GM21423 (cell line): ENCODE data around the gene BDH1.
"Not testable (repeated sequence)": the region's sequence is repeated elsewhere in the genome, so short reads cannot be mapped to it uniquely, and the experiment has no call there.

Experiments used
- ATAC-seq: cut with Tn5 transposase; IDR thresholded peaks from one replicate; pipeline ENCODE4 v1.9.1; 2021; ENCODE audit warnings: mild to moderate bottlenecking, moderate library complexity; ENCODE audit not compliant: unreplicated experiment

BDH1 gene

DNA sequence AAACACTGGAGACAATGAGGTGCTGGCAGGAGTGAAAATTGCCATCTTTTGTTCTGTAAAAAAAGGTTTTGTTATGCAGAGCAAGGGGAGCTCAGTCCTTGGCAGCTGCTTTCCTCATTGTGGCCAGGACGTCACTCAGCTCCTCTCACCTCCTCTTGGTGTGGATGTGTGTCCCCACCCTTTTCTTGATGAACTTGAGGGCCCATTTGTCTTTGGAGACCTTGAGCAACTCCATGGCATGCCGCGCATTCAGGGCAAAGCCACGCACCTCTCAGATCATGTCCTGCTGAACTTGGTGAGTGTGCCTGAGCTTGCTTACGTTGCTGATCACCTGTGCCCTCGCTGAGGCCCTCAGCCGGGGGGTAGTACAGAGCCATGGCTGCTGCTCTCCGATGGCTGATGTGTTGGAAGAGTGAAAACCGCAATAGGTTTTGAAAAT lies 24.5 kb upstream of the BDH1 start:
- no peak for ATAC-seq

- ATAC-seq = no peak
These were observed 22.6 kb upstream of the BDH1 start for GRCh38 chr3:197578376-197578775.

DNA sequence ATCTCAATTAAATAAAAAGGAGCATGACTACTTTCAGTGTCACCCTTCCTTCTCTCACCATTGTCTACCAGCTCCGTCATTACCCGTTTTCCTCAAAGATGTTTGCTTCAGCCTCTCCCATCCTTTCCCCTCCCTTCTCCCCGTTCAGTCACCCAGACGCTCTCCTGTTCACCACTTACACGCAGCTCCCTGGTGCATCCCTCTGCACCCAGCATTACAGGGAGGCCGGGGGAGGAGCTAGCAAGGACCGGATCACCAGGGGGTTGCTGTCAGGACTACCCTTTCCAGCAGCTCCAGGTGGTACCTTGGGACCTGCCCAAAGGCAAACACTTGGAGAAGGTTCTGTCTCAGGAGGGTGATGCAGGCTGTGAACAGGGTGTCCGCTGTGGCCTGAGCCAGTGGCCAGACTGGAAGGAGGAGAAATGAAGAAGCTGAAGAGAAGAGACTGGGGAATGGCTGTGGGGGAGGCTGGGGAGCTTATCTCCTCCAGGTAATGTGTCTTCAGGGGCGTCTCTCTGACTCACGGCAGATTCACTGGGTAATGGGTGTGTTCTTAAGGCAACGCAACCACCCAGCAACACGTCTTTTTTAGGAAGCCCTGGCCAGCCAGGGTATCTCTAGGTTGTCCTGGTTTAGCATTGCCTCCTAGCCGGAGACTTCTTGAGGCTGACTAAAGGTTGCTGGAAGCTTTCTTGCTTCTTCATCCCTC lies 21.8 kb upstream of the BDH1 start:
- no peak for ATAC-seq

DNA sequence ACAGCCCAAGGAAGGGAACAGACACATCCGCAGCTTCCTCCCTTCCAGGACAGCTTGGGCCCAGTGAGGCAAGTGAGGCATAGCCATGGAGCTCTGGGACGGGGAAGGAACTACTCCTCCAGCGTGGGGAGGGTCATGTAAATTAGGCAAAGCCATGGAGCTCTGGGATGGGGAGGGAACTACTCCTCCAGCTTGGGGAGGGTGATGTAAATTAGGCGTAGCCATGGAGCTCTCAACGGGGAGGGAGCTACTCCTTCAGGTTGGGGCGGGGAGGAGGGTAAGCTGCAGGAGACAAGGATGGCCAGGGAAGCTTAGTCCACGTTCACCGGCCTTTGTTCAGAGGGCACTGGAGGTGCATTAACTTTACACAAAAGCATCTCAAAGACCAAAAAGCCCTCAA lies 21.1 kb upstream of the BDH1 start:
- ATAC-seq = no peak

DNA sequence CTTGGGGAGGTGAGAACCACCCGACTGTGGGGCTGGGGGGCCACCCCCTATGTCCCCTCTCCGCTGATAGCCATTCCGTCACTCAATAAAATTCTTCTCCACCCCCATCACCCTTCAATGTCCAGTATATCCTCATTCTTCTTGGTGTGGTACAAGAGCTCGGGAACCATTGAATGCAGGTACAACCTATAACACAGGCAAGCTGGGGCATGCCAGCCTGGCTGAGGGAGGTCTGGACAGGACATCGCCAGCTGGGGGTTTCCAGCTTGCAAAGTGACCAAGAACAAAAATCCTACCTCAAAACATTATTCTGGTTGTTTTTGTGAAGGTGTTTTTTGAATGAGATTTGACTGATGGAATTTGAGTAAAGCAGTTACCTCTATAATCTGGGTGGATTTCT lies 19.6 kb upstream of the BDH1 start:
- no peak for ATAC-seq

- ATAC-seq = not testable (repeated sequence)
These were observed 18.7 kb upstream of the BDH1 start for GRCh38 chr3:197574396-197574991.

- no peak for ATAC-seq
These were observed 17.4 kb upstream of the BDH1 start for GRCh38 chr3:197573048-197573767.

DNA sequence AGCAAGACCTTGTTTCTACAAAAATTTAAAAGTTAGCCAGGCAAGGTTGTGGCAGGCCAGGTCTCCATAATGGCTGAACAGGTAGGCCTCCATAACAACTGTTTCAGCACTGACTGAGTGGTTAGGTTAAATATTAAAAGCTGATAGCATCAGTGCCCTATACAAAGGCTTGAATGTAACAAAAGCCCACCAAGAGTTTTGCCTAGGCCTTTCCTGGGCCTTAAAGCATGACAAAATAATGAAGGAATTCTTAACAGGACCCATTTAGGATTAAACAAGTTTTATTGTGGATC lies 16.1 kb upstream of the BDH1 start:
- not testable (repeated sequence) for ATAC-seq

GRCh38 chr3:197571074-197571879 lies 15.5 kb upstream of the BDH1 start:
- ATAC-seq = not testable (repeated sequence)

DNA sequence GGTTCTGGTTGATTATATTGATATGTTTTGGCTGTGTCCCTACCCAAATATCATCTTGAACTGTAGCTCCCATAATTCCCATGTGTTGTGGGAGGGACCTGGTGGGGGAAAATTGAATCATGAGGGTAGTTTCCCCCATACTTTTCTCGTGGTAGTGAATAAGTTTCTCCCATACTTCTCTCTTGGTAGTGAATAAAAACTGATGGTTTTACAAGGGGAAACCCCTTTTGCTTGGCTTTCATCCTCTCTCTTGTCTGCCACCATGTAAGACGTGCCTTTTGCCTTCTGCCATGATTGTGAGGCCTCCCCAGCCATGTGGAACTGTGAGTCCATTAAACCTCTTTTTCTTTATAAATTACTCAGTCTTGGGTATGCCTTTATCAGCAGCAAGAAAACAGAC lies 13.7 kb upstream of the BDH1 start:
- ATAC-seq = not testable (repeated sequence)

- ATAC-seq = no peak
These were observed 12.3 kb upstream of the BDH1 start for GRCh38 chr3:197567904-197568681.

GRCh38 chr3:197566155-197566554 lies 10.4 kb upstream of the BDH1 start:
- ATAC-seq = not testable (repeated sequence)

DNA sequence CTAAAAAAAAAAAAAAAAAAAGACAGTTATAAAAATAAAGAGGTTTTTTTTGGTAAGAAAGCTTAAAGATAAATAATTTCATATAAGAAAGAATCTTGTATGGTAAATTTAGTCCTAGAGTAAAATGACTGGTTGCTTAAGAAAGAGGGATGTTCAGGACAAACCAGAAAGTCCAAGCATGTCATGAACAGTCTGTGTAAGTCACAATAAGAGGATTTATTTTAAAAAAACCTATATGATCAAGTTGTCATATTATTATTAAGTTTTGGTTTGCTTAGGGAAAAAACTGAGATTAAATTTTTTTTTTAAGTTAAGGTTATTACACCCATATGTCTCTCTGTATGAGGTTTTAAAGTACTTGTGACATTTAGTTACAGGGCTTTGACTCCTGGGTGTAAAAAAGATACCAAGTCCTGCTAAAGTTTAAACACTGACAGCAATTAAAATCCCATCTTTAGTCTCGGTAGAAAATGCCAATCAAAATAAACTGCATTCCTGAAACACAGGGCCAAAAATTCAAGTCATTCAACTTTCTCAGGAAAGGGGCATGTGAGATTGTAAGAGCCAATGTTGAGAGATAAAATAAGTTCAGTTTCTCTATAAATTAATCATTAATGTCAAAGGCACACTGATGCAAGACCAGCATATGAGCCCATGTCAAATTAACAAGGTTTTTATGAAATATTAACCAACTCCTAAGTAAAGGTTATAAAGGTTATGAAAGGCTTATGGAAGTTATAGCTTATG lies 8.5 kb upstream of the BDH1 start:
- no peak for ATAC-seq

DNA sequence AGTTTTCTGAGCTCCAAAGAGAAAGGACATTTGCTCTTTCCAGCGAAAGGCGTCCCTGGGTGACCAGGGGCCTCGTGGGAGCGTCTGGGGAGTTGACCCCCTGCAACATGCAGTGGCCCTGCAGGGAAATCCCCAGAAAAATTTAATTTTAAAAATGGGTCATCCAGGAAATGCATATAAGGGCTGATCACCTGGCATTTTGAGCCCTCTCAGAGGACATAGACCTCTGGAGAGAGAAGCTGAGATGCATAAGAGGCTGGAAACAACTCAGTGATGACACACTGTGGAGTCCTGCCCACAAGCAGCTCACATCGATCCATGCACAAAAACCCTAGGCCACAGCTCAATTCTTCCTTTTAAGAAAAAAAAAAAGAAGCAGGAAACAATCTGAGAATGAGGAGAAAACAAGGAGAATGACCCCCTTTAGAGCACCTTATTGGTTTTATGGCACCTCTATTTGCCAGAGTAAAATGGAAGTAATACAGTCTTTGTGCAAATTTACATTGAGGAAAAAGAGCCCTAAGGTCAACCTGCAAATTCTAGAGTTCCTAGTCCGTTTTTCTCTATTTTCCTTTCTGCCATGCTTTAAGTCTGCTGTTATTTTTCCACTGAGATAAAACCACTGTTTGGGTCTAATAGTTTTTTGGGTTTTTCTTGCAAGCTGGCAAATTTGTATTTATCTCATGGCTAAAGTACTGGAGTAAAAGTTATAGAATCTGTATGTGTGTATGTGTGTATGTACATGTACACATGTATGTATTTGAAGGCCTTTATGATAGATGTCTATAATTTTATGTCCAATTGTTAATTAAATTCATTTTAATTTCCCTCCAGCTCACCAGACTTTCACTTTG lies 6.9 kb upstream of the BDH1 start:
- ATAC-seq = no peak

DNA sequence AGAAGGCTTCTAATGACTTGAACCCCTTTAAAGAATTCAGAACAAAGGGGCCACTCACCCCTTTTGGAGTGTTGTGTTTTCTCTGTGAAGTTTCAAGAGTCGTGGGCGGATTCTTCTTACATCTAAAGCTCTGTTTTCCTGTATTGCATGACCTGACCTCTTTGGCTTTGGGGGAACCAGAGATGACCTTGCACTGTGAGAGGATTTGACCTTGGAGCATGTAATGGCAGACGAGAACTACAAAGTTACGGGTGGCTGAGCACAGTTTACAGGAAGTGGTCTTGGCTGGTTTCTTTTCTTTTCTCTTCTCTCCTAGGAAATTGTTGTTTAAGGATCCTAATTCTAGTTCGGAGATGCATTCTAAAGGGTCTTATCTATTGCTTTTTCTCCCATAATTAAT lies 6.2 kb upstream of the BDH1 start:
- ATAC-seq = no peak

- no peak for ATAC-seq
These were observed 3.9 kb upstream of the BDH1 start for GRCh38 chr3:197559651-197560050.

GRCh38 chr3:197554562-197555280 lies 1.0 kb downstream of the BDH1 start:
- ATAC-seq = peak; percentile 95

DNA sequence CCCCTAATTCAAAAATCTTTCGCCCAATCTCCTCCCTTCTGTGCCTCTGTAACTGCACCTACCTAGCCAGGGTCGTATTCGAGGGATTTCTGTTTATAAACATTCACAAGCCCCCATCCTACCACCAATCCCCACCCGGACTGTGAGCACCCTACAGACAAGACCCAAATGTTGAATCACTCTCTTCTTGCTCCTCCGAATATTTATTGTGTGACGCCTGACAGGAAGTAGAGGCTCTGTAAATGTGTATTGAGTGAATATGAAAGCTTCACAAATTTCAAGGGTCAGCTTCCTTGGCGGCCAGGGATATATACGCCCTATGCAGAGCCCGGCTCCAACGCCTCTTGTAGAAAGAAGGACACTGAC lies 1.6 kb downstream of the BDH1 start:
- no peak for ATAC-seq

- ATAC-seq = no peak
These were observed 3.6 kb downstream of the BDH1 start for GRCh38 chr3:197552198-197552597.
